ENCODE results near the gene TCEA3.

- no peak for TF ChIP-seq EZH2 (IDR thresholded peaks at IDR 0.05; ENCODE audit: insufficient read depth, poor library complexity, severe bottlenecking)
- TF ChIP-seq EZH2phosphoT487 (IDR thresholded peaks at IDR 0.05; ENCODE audit: insufficient read depth, low read depth), result no peak
These were observed 26.3 kb upstream of the TCEA3 start for GRCh38 chr1:23450894-23451293.

All from GM23248 (cell line).